Sciatic nerve (tissue), 2 donors: ENCODE measurements around the gene POLR1F. TPM values are rescaled to one million over a fixed set of nuclear protein-coding genes. Genes with fewer than 3 reads are reported as not detected.
"Not testable (repeated sequence)": the region's sequence is repeated elsewhere in the genome, so short reads cannot be mapped to it uniquely, and the experiment has no call there.

Experiments
- ATAC-seq: fragments of 200-7000 bp; cut with Tn5 transposase; one replicate; pipeline ENCODE4 v1.9.1; 2020; ENCODE audit warnings: mild to moderate bottlenecking, moderate library complexity
- DNase-seq: peaks from one replicate; pipeline ENCODE4 v3.0.0-alpha.2; 2020; ENCODE audit warnings: low spot score
- intact Hi-C: fragments of 100-400 bp; cut with DNase I; formaldehyde crosslinking; loops from one replicate; pipeline ENCODE4 v1.14.2; 2022
- microRNA-seq: library from miRNA; unstranded; fragments of <30 nt; microRNA quantifications from one replicate; pipeline ENCODE4 v1.2.0, GENCODE V29; 2020
- total RNA-seq: library from RNA; stranded (reverse); fragmentation: NEBNext Ultra II Directional; extraction: Animal tissue kit (Norgen Biotek cat#: 25700); gene quantifications from one replicate; pipeline ENCODE4 v1.2.1, GENCODE V29; 2021
- donor health status: DM: no; HTN: no; CAD: no.
- donor health status: DM: no; HTN: no; CAD: no.

Gene POLR1F
- total RNA-seq, 1 donor from 2014 or later = 11.7 TPM

GRCh38 chr7:19689130-19689529 lies 19.7 kb downstream of the POLR1F start:
- intact Hi-C loops, DNase-seq, ATAC-seq: not testable (repeated sequence)

- ATAC-seq (no peak), DNase-seq (no peak)
- intact Hi-C loops = no loop called here
Observed at GRCh38 chr7:19681596-19681995, 27.2 kb downstream of the POLR1F start.

GRCh38 chr7:19677180-19677579 lies 31.7 kb downstream of the POLR1F start:
- DNase-seq (no peak), ATAC-seq (no peak)
- intact Hi-C loops = no loop called here

GRCh38 chr7:19675816-19676215 lies 33.0 kb downstream of the POLR1F start:
- intact Hi-C loops = no loop called here

GRCh38 chr7:19674266-19674960 lies 34.4 kb downstream of the POLR1F start:
- no peak for ATAC-seq
- intact Hi-C loops = no loop called here
- no peak for DNase-seq

More at GRCh38 chr7:19675816-19676215, 33.0 kb downstream of the POLR1F start:
- ATAC-seq (no peak), DNase-seq (no peak)

GRCh38 chr7:19670806-19671205 lies 38.0 kb downstream of the POLR1F start:
- intact Hi-C loops = no loop called here
- DNase-seq (no peak), ATAC-seq (no peak)

- intact Hi-C loops = no loop called here
- ATAC-seq = no peak
- no peak for DNase-seq
Observed at GRCh38 chr7:19665399-19666008, 43.3 kb downstream of the POLR1F start.

GRCh38 chr7:19663816-19664462 lies 44.9 kb downstream of the POLR1F start:
- intact Hi-C loops = no loop called here
- DNase-seq (no peak), ATAC-seq (no peak)

GRCh38 chr7:19648791-19649190 lies 60.0 kb downstream of the POLR1F start:
- DNase-seq (no peak), ATAC-seq (no peak)
- intact Hi-C loops = no loop called here

Small RNAs within 50 kb of the gene (microRNA-seq; reads per million reads assigned to microRNA genes)
- gene MIR3146 = not detected

Other genes with a start within 250 kb of the POLR1F start
- not detected for gene TMEM196, start 64.6 kb upstream of the POLR1F start, total RNA-seq